ENCODE results near the gene LTBP4. TPM values are rescaled to one million over a fixed set of nuclear protein-coding genes. Genes with fewer than 3 reads are reported as not detected.

Gene LTBP4
- polyA plus RNA-seq, 1 of the 3 experiments (the other 2 are of a cell fraction), result 24.8 TPM

DNA sequence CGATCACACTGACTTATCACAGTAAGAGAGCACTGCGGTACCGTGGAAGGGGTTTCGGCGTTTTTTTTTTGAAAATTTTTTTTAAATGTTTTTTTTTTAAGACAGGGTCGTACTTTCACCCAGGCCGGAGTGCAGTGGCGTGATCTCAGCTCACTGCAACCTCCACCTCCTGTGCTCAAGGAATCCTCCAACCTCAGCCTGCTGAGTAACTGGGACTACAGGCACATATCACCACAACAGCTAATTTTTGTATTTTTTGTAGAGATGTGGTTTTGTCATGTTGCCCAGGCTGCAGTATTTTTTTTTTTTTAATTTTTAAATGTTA, 19.0 kb downstream of the LTBP4 start:
- DNase-seq, result no peak
- H3F3A ChIP-seq (replicated peaks; ENCODE audit: insufficient read depth), result peaks cover 3% of the 10 kb centered on the region
- H2AFZ ChIP-seq (ENCODE audit: low read depth), result no peak overlapping the region
- H3K4me2 ChIP-seq, result no peak overlapping the region
- no peaks in the 10 kb centered on the region for H3K27me3 ChIP-seq (ENCODE audit: insufficient read depth)
- H3K9me3 ChIP-seq, result no peaks in the 10 kb centered on the region
- H3K4me1 ChIP-seq (ENCODE audit: control insufficient read depth in 1 of 2, insufficient read depth in 2 of 2, low read depth in 1 of 2, low read length in 1 of 2), result no peaks in the 10 kb centered on the region
- no peak overlapping the region for H3K4me3 ChIP-seq (ENCODE audit: low read depth in 2 of 2, low read length in 1 of 2)
- no peaks in the 10 kb centered on the region for H3K9me2 ChIP-seq
- POLR2A ChIA-PET, result interaction anchor here (0.7 kb wide), 1 partner anchor 1375 kb away, joined by 3 read pairs; no protein-coding TSS in a partner anchor
- H3K9ac ChIP-seq, result no peak overlapping the region
- H4K20me1 ChIP-seq (ENCODE audit: insufficient read depth), result no peaks in the 10 kb centered on the region
- CTCF ChIA-PET, result interaction anchor here (1.1 to 12.8 kb wide), 6 partner anchors 13 to 315 kb away, joined by 3 to 155 read pairs (median 4); partner anchors contain the start of gene LTBP4
- 94% methylated on average over 8 of the region's 8 CpGs for WGBS (ENCODE audit: low lambda C conversion rate)
- H3K36me3 ChIP-seq (replicated peaks in 1 of 2; ENCODE audit: control insufficient read depth in 1 of 2, insufficient read depth in 2 of 2, low read length in 1 of 2), result no peaks in the 10 kb centered on the region
- no peak overlapping the region for H3K27ac ChIP-seq (ENCODE audit: low read depth in 2 of 2, low read length in 1 of 2)
- no peaks in the 10 kb centered on the region for H3K79me2 ChIP-seq (ENCODE audit: insufficient read depth)
- TF ChIP-seq GABPA (IDR thresholded peaks at IDR 0.05; ENCODE audit: low read depth), result no peak
- TF ChIP-seq, protein P1, sequence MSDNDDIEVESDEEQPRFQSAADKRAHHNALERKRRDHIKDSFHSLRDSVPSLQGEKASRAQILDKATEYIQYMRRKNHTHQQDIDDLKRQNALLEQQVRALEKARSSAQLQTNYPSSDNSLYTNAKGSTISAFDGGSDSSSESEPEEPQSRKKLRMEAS (IDR thresholded peaks at IDR 0.05; ENCODE audit: low read depth), result no peak
- TF ChIP-seq EZH2phosphoT487 (IDR thresholded peaks at IDR 0.05; ENCODE audit: borderline replicate concordance, low read depth), result no peak
- TF ChIP-seq POLR2AphosphoS5 (IDR thresholded peaks at IDR 0.05; ENCODE audit: low read depth, low read length), result no peak
- no peak for TF ChIP-seq EP300 (IDR thresholded peaks at IDR 0.05; ENCODE audit: borderline replicate concordance in 1 of 2, low read depth in 1 of 2, low read length in 1 of 2)
- TF ChIP-seq, protein P2, sequence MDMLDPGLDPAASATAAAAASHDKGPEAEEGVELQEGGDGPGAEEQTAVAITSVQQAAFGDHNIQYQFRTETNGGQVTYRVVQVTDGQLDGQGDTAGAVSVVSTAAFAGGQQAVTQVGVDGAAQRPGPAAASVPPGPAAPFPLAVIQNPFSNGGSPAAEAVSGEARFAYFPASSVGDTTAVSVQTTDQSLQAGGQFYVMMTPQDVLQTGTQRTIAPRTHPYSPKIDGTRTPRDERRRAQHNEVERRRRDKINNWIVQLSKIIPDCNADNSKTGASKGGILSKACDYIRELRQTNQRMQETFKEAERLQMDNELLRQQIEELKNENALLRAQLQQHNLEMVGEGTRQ (IDR thresholded peaks at IDR 0.05; ENCODE audit: borderline replicate concordance, low read depth, low read length), result no peak
- TF ChIP-seq CHD2 (IDR thresholded peaks at IDR 0.05; ENCODE audit: low read length, partially characterized antibody), result no peak
- TF ChIP-seq NFIC (IDR thresholded peaks at IDR 0.05; ENCODE audit: borderline replicate concordance), result no peak
- no peak for TF ChIP-seq TEAD4 (IDR thresholded peaks at IDR 0.05; ENCODE audit: borderline replicate concordance, insufficient read depth)
- no peak for TF ChIP-seq RFX5 (IDR thresholded peaks at IDR 0.05; ENCODE audit: low read length)
- no peak for TF ChIP-seq MEF2A (IDR thresholded peaks at IDR 0.05; ENCODE audit: borderline replicate concordance, low read depth)
- TF ChIP-seq ELF1 (IDR thresholded peaks at IDR 0.05), result no peak
- TF ChIP-seq, protein P3, sequence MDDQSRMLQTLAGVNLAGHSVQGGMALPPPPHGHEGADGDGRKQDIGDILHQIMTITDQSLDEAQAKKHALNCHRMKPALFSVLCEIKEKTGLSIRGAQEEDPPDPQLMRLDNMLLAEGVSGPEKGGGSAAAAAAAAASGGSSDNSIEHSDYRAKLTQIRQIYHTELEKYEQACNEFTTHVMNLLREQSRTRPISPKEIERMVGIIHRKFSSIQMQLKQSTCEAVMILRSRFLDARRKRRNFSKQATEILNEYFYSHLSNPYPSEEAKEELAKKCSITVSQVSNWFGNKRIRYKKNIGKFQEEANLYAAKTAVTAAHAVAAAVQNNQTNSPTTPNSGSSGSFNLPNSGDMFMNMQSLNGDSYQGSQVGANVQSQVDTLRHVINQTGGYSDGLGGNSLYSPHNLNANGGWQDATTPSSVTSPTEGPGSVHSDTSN (IDR thresholded peaks at IDR 0.05), result no peak

DNA sequence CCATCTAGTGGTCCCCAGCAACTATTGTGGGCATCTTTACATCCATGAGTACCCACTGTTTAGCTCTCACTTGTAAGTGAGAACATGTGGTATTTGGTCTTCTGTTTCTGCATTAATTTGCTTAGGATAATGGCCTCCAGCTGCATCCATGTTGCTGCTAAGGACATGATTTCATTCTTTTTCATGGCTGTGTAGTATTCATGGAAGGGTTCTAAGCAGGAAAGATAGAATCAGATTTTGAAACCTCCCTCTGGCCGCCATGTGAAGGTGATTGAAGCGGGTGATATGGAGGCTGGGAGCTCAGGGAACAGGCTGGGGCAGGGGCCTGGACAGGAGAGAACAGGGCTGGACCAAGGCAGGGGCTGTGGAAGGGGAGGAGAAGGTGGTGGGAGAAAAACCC, 20.1 kb downstream of the LTBP4 start:
- CTCF ChIA-PET, result interaction anchor here (0.9 to 12.8 kb wide), 5 partner anchors 11 to 157 kb away, joined by 3 to 155 read pairs (median 5); partner anchors contain the start of gene LTBP4
- no peak overlapping the region for H3K9ac ChIP-seq
- H3K9me3 ChIP-seq, result no peaks in the 10 kb centered on the region
- no peaks in the 10 kb centered on the region for H3K79me2 ChIP-seq (ENCODE audit: insufficient read depth)
- no peak overlapping the region for H2AFZ ChIP-seq (ENCODE audit: low read depth)
- 46% methylated on average over 2 of the region's 2 CpGs for WGBS (ENCODE audit: low lambda C conversion rate)
- H3K4me1 ChIP-seq (ENCODE audit: control insufficient read depth in 1 of 2, insufficient read depth in 2 of 2, low read depth in 1 of 2, low read length in 1 of 2), result peaks cover 0 to 5% of the 10 kb centered on the region in 2 experiments; a peak in 1 of 4 replicates
- no peak overlapping the region for H3K4me3 ChIP-seq (ENCODE audit: low read depth in 2 of 2, low read length in 1 of 2)
- no peak for DNase-seq
- no peak overlapping the region for H3K4me2 ChIP-seq
- no peaks in the 10 kb centered on the region for H3K9me2 ChIP-seq
- no peaks in the 10 kb centered on the region for H3K36me3 ChIP-seq (replicated peaks in 1 of 2; ENCODE audit: control insufficient read depth in 1 of 2, insufficient read depth in 2 of 2, low read length in 1 of 2)
- peaks cover 3% of the 10 kb centered on the region for H3F3A ChIP-seq (replicated peaks; ENCODE audit: insufficient read depth)
- no peak overlapping the region for H3K27ac ChIP-seq (ENCODE audit: low read depth in 2 of 2, low read length in 1 of 2)
- H3K27me3 ChIP-seq (ENCODE audit: insufficient read depth), result no peaks in the 10 kb centered on the region
- POLR2A ChIA-PET, result no interaction called here
- no peaks in the 10 kb centered on the region for H4K20me1 ChIP-seq (ENCODE audit: insufficient read depth)
- TF ChIP-seq FOXM1 (IDR thresholded peaks at IDR 0.05; ENCODE audit: low read depth), result no peak
- TF ChIP-seq NFIC (IDR thresholded peaks at IDR 0.05; ENCODE audit: borderline replicate concordance), result no peak
- TF ChIP-seq EZH2phosphoT487 (IDR thresholded peaks at IDR 0.05; ENCODE audit: borderline replicate concordance, low read depth), result no peak
- no peak for TF ChIP-seq RFX5 (IDR thresholded peaks at IDR 0.05; ENCODE audit: low read length)
- no peak for TF ChIP-seq TAF1 (IDR thresholded peaks at IDR 0.05; ENCODE audit: borderline replicate concordance, low read depth, low read length)
- no peak for TF ChIP-seq MEF2A (IDR thresholded peaks at IDR 0.05; ENCODE audit: borderline replicate concordance, low read depth)
- TF ChIP-seq RCOR1 (IDR thresholded peaks at IDR 0.05; ENCODE audit: low read length), result no peak
- no peak for TF ChIP-seq CHD2 (IDR thresholded peaks at IDR 0.05; ENCODE audit: low read length, partially characterized antibody)
- no peak for TF ChIP-seq RAD21 (IDR thresholded peaks at IDR 0.05; ENCODE audit: low read length)
- no peak for TF ChIP-seq JUND (IDR thresholded peaks at IDR 0.05)
- TF ChIP-seq FOXJ3 (CRISPR knock-in tag; IDR thresholded peaks at IDR 0.05), result no peak
- TF ChIP-seq, protein P4, sequence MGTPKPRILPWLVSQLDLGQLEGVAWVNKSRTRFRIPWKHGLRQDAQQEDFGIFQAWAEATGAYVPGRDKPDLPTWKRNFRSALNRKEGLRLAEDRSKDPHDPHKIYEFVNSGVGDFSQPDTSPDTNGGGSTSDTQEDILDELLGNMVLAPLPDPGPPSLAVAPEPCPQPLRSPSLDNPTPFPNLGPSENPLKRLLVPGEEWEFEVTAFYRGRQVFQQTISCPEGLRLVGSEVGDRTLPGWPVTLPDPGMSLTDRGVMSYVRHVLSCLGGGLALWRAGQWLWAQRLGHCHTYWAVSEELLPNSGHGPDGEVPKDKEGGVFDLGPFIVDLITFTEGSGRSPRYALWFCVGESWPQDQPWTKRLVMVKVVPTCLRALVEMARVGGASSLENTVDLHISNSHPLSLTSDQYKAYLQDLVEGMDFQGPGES (IDR thresholded peaks at IDR 0.05; ENCODE audit: low read depth, low read length), result no peak
- TF ChIP-seq, protein P5, sequence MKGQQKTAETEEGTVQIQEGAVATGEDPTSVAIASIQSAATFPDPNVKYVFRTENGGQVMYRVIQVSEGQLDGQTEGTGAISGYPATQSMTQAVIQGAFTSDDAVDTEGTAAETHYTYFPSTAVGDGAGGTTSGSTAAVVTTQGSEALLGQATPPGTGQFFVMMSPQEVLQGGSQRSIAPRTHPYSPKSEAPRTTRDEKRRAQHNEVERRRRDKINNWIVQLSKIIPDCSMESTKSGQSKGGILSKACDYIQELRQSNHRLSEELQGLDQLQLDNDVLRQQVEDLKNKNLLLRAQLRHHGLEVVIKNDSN (IDR thresholded peaks at IDR 0.05; ENCODE audit: borderline replicate concordance, low read depth), result no peak
- TF ChIP-seq GABPA (IDR thresholded peaks at IDR 0.05; ENCODE audit: low read depth), result no peak
- TF ChIP-seq, protein P6, sequence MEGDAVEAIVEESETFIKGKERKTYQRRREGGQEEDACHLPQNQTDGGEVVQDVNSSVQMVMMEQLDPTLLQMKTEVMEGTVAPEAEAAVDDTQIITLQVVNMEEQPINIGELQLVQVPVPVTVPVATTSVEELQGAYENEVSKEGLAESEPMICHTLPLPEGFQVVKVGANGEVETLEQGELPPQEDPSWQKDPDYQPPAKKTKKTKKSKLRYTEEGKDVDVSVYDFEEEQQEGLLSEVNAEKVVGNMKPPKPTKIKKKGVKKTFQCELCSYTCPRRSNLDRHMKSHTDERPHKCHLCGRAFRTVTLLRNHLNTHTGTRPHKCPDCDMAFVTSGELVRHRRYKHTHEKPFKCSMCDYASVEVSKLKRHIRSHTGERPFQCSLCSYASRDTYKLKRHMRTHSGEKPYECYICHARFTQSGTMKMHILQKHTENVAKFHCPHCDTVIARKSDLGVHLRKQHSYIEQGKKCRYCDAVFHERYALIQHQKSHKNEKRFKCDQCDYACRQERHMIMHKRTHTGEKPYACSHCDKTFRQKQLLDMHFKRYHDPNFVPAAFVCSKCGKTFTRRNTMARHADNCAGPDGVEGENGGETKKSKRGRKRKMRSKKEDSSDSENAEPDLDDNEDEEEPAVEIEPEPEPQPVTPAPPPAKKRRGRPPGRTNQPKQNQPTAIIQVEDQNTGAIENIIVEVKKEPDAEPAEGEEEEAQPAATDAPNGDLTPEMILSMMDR (IDR thresholded peaks at IDR 0.05), result no peak
